Measurements from ENCODE around the gene POLR1H. TPM values are rescaled to one million over a fixed set of nuclear protein-coding genes. Genes with fewer than 3 reads are reported as not detected.
"Not testable (repeated sequence)": the region's sequence is repeated elsewhere in the genome, so short reads cannot be mapped to it uniquely, and the experiment has no call there.

Gene POLR1H
- total RNA-seq, 1 donor from 2014 or later, result 36.9 TPM

GRCh38 chr6:30025186-30025585 lies 35.9 kb upstream of the POLR1H start:
- H3K27me3 ChIP-seq, result no peaks in the 10 kb centered on the region
- intact Hi-C loops (cut with DNase I), result no loop called here
- no peak overlapping the region for H3K27ac ChIP-seq
- H3K4me3 ChIP-seq, result no peak overlapping the region
- H3K4me1 ChIP-seq, result no peaks in the 10 kb centered on the region
- DNase-seq (ENCODE audit: low spot score in 2 of 2), result no peak
- no peak for TF ChIP-seq CTCF (IDR thresholded peaks at IDR 0.05)
- no peaks in the 10 kb centered on the region for H3K36me3 ChIP-seq
- no peaks in the 10 kb centered on the region for H3K9me3 ChIP-seq

- TF ChIP-seq CTCF (IDR thresholded peaks at IDR 0.05), result no peak
- DNase-seq (ENCODE audit: low spot score in 2 of 2), result no peak
- no peaks in the 10 kb centered on the region for H3K9me3 ChIP-seq
- intact Hi-C loops (cut with DNase I), result no loop called here
- H3K27ac ChIP-seq, result no peak overlapping the region
- peaks cover 0 to 2% of the 10 kb centered on the region in 2 donors for H3K36me3 ChIP-seq
- H3K27me3 ChIP-seq, result no peaks in the 10 kb centered on the region
- no peak overlapping the region for H3K4me3 ChIP-seq
- no peaks in the 10 kb centered on the region for H3K4me1 ChIP-seq
Observed at GRCh38 chr6:30029588-30029987, 31.5 kb upstream of the POLR1H start.

- intact Hi-C loops (cut with DNase I), result no loop called here
- Histone ChIP-seq H3K4me1 (no peaks in the 10 kb centered on the region), H3K27me3 (no peaks in the 10 kb centered on the region), H3K9me3 (no peaks in the 10 kb centered on the region), H3K36me3 (peaks cover 0 to 5% of the 10 kb centered on the region in 2 donors), H3K27ac (no peak overlapping the region), H3K4me3 (no peak overlapping the region)
- DNase-seq (ENCODE audit: low spot score in 2 of 2), result no peak
- no peak for TF ChIP-seq CTCF (IDR thresholded peaks at IDR 0.05)
Observed at GRCh38 chr6:30031381-30031780, 29.7 kb upstream of the POLR1H start.

- H3K4me1 ChIP-seq; DNase-seq (ENCODE audit: low spot score in 2 of 2); intact Hi-C loops (cut with DNase I); H3K27ac ChIP-seq; H3K27me3 ChIP-seq; H3K9me3 ChIP-seq; H3K4me3 ChIP-seq; H3K36me3 ChIP-seq: not testable (repeated sequence)
Observed at GRCh38 chr6:30033440-30033839, 27.6 kb upstream of the POLR1H start.

- DNase-seq (ENCODE audit: low spot score in 2 of 2), result no peak
- no peaks in the 10 kb centered on the region for H3K9me3 ChIP-seq
- H3K27me3 ChIP-seq, result no peaks in the 10 kb centered on the region
- no peak overlapping the region for H3K27ac ChIP-seq
- H3K36me3 ChIP-seq, result peaks cover 0 to 5% of the 10 kb centered on the region in 2 donors
- intact Hi-C loops (cut with DNase I), result no loop called here
- H3K4me1 ChIP-seq, result no peaks in the 10 kb centered on the region
- no peak for TF ChIP-seq CTCF (IDR thresholded peaks at IDR 0.05)
- H3K4me3 ChIP-seq, result no peak overlapping the region
Observed at GRCh38 chr6:30035784-30036183, 25.3 kb upstream of the POLR1H start.

- no peak for DNase-seq (ENCODE audit: low spot score in 2 of 2)
- Histone ChIP-seq H3K36me3 (peaks cover 0 to 5% of the 10 kb centered on the region in 2 donors), H3K4me1 (no peaks in the 10 kb centered on the region), H3K4me3 (no peak overlapping the region), H3K27ac (no peak overlapping the region), H3K27me3 (no peaks in the 10 kb centered on the region), H3K9me3 (no peaks in the 10 kb centered on the region)
- peak in 1 of 3 experiments; percentile 26 for TF ChIP-seq CTCF (IDR thresholded peaks at IDR 0.05)
- intact Hi-C loops (cut with DNase I), result no loop called here
Observed at GRCh38 chr6:30037182-30037788, 23.8 kb upstream of the POLR1H start.
